Umbilical cord (tissue), 2 donors: ENCODE measurements around the gene PROX2. TPM values are rescaled to one million over a fixed set of nuclear protein-coding genes. Genes with fewer than 3 reads are reported as not detected.

Source experiments
- DNase-seq: peaks from one replicate; pipeline ENCODE4 v3.0.0-alpha.2; 2015; ENCODE audit warnings: low spot score
- total RNA-seq: library from RNA; depleted of rRNA; stranded (reverse); fragments of >200 nt; gene quantifications from one replicate; pipeline ENCODE4 v1.2.3, GENCODE V29; 2014; ENCODE audit warnings: low replicate concordance; ENCODE audit not compliant: insufficient read depth

The PROX2 gene
- total RNA-seq, 1 donor from 2014 or later: 0.72 TPM

DNA sequence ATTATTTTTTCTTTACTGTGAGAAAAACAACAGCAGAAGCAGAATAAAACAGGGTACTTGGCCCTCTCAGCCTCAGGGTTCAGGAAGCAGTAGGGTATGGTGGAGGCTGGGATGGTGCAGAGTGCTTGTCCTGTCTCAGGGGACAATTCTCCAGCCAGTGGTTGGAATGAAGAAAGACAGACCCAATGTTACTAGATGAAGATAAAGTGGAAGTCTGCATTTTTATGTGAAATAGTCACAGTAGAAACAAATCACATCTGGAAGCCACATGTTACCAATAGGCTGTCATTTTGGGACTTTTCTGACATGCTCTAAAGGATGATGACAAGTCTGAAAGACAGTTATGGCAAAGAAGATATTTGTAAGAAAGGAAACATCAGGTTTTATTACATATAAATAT, 32.3 kb downstream of the PROX2 start:
- DNase-seq: peak; percentile 35

- DNase-seq: no peak
These were observed 34.4 kb downstream of the PROX2 start for GRCh38 chr14:74841230-74842207.

GRCh38 chr14:74840603-74841030, 35.3 kb downstream of the PROX2 start:
- DNase-seq: no peak

- no peak for DNase-seq
These were observed 37.8 kb downstream of the PROX2 start for GRCh38 chr14:74838166-74838565.

DNA sequence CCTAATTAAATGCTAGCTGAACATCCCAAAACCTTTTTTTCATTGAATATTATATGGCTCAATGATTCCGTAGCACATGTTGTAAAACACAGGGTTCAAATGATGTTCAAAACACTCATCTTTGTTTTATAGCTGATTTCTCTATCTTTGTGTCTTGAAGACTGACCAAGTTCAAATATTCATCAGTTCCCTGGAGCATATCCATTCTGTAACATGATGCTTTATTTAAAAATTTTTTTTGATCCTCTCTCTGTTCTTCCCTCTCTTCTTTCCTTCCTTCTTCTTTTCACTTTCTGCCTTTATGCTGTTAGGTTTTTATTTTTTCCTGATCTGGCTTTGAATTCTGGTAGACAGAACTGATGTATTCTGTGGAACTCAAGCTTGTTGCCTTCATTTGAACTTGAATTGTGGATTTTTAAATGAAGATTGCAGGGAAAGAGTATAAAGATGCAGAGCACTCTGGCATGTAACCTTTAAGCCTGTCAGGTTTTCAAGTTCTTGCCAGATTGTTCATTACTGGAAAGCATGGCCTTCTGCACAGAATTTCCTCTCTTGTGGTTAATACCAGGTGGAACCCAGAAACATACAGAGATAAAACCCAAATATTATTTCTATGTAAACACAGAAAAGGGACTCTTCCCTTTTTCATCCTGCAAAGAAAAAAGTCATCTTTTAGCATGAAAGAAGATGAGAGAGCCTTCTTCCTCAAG, 39.5 kb downstream of the PROX2 start:
- DNase-seq: peak; percentile 31

DNA sequence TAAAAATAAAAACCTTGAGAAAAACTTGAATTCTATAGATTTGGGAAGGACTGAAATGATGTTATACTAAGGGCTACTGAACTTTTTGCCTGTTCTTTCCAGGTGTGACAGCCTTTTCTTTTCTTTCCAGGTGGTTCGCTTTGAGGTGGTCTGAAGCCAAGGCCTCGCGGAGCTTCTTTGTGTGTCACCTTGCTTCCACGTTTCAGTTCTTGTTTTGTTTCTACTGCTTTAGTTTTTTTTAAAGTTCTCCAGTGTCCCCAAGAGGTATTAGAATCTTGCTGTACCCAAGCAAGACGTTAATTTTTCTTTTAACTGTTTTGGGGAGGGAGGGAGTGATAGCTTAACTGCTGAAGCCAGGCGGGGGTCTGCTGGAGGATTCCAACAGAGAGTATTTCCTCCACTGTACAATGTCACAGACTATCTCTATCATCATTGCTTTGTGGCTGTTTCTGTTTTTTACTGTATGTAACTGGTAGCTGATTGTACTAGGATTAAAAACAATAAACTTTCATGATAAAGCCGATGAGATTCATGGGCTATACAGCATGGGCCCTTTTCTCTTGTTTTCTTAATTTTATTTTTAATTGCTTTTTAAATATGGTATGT, 40.2 kb downstream of the PROX2 start:
- no peak for DNase-seq

DNA sequence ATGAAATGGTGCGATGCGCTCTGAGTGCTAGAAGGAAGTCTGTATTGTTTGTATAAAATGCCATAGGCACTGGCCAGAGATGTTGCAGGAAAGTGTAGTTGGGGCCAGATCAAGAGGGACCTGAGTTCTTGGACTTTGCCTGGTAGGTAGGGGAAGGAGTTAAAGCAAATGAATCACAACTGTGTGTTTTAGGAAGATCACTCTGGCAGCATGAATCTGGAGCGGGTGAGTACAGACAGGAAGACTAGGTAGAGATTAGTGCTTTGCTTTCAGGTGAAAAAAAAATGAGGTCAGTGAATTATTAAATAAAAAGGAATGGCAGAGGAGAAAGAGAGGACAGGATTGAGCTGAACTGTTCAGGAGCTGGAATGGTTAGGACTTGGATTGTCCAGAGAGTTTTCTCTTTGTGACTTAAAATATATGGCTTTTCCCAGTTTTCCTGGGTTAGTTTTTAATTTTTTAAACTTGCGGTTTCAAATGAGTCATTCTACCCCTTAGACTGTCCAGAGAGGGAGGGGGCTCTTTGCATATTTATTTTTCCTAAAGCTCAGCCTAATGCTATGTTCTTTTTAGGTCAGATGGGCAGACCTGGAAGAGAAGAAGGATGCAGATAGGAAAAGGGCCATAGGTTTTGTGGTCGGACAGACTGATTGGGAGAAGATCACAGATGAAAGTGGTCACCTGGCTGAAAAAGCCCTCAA, 41.1 kb downstream of the PROX2 start:
- DNase-seq: no peak

DNA sequence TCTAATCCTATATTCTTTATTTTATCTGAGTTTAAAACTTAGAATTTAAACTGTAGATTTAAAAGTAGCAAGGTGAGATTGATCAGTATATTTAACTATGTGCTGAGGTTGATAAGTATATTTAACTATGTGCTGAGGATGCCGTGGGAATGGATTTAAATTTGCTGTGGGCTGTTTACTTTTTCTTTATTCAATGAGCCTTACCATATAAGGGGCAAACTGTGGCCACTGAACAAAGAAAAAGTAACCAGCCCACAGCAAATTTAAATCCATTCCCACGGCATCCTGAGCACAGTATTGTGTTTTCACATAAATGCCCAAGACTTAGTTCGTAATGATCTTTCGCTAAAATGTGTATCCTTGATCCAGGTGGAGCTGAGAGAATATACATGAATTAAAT, 43.1 kb downstream of the PROX2 start:
- DNase-seq: no peak

GRCh38 chr14:74829251-74829650, 46.7 kb downstream of the PROX2 start:
- DNase-seq: no peak

DNA sequence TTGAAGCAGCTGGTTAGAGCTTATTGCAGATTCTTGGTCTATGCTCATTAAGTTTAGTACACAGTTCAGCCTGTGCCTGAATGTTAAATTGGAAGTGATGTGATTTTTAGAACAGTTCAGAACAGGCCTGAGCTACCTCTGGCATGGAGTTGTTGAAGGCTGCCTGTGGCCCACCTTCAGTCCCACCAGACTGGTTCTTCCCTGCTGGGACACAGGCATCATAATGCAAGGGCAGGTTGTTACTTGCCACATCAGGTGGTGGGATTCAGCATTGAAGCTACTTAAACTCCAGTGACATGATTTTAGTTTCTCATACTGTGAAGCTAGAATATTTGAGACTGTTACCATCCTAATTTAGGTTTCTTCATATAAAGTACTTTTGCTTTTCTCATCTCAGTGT, 49.4 kb downstream of the PROX2 start:
- peak; percentile 19 for DNase-seq

Other genes starting within 250 kb of the PROX2 start
- gene AREL1, start 163.1 kb downstream of the PROX2 start, total RNA-seq: 13.2 TPM
- 15.4 TPM for gene FCF1, start 163.0 kb downstream of the PROX2 start, total RNA-seq
- 51.5 TPM for gene YLPM1, start 112.8 kb downstream of the PROX2 start, total RNA-seq
- 55.4 TPM for gene DLST, start 5.8 kb upstream of the PROX2 start, total RNA-seq
- gene RPS6KL1, start 47.1 kb upstream of the PROX2 start, total RNA-seq: 21.4 TPM
- gene PGF, start 79.5 kb upstream of the PROX2 start, total RNA-seq: 9.4 TPM
- 30.1 TPM for gene EIF2B2, start 126.8 kb upstream of the PROX2 start, total RNA-seq
- 55.6 TPM for gene MLH3, start 175.3 kb upstream of the PROX2 start, total RNA-seq
- gene ACYP1, start 187.9 kb upstream of the PROX2 start, total RNA-seq: 14.2 TPM
- 0.48 TPM for gene ZC2HC1C, start 193.5 kb upstream of the PROX2 start, total RNA-seq